HG03575 (cell line): ENCODE measurements around the gene LITAFD.

Source experiments
- ATAC-seq: cut with Tn5 transposase; IDR thresholded peaks from one replicate; pipeline ENCODE4 v1.9.1; 2021; ENCODE audit not compliant: unreplicated experiment, insufficient number of reproducible peaks, low FRiP score; ENCODE audit errors: extremely low read depth

LITAFD gene

GRCh38 chr16:8934601-8935000, 52.5 kb downstream of the LITAFD start:
- no peak for ATAC-seq
